Stimulated activated CD8-positive, alpha-beta memory T cell treated with anti-CD3 and anti-CD28 coated beads, Interleukin-12 subunit alpha, Interleukin-12 subunit beta, amount 100 ng/mL, for 24 hours (primary cell): ENCODE data around the gene GNAL.
"Not testable (repeated sequence)": the region's sequence is repeated elsewhere in the genome, so short reads cannot be mapped to it uniquely, and the experiment has no call there.

Experiments
- DNase-seq: peaks from one replicate; pipeline ENCODE4 v3.0.0-alpha.2; 2020; ENCODE audit errors: extremely low read depth

The GNAL gene

GRCh38 chr18:11874676-11875075 is 185.6 kb downstream of the GNAL start:
- DNase-seq, result no peak

- no peak for DNase-seq
These were observed 188.6 kb downstream of the GNAL start for GRCh38 chr18:11877497-11878135.

- no peak for DNase-seq
These were observed 191.7 kb downstream of the GNAL start for GRCh38 chr18:11880586-11881304.

GRCh38 chr18:11882636-11883035 is 193.6 kb downstream of the GNAL start:
- no peak for DNase-seq

- DNase-seq, result no peak
These were observed 194.1 kb downstream of the GNAL start for GRCh38 chr18:11883153-11883552.

- DNase-seq, result no peak
These were observed 195.4 kb downstream of the GNAL start for GRCh38 chr18:11884396-11885030.

GRCh38 chr18:11885278-11885947 is 196.3 kb downstream of the GNAL start:
- no peak for DNase-seq

GRCh38 chr18:11886577-11887110 is 197.6 kb downstream of the GNAL start:
- DNase-seq, result no peak

- DNase-seq, result no peak
These were observed 198.5 kb downstream of the GNAL start for GRCh38 chr18:11887328-11888128.

- DNase-seq, result no peak
These were observed 199.7 kb downstream of the GNAL start for GRCh38 chr18:11888726-11889125.

GRCh38 chr18:11889284-11889683 is 200.2 kb downstream of the GNAL start:
- no peak for DNase-seq

- DNase-seq, result no peak
These were observed 202.7 kb downstream of the GNAL start for GRCh38 chr18:11891737-11892136.

- not testable (repeated sequence) for DNase-seq
These were observed 203.4 kb downstream of the GNAL start for GRCh38 chr18:11892438-11892837.

- DNase-seq, result no peak
These were observed 208.7 kb downstream of the GNAL start for GRCh38 chr18:11897781-11898180.

- DNase-seq, result no peak
These were observed 210.0 kb downstream of the GNAL start for GRCh38 chr18:11899063-11899462.

- no peak for DNase-seq
These were observed 212.9 kb downstream of the GNAL start for GRCh38 chr18:11901826-11902438.

- DNase-seq, result no peak
These were observed 213.6 kb downstream of the GNAL start for GRCh38 chr18:11902522-11903292.

- no peak for DNase-seq
These were observed 216.5 kb downstream of the GNAL start for GRCh38 chr18:11905613-11906012.

- DNase-seq, result no peak
These were observed 217.1 kb downstream of the GNAL start for GRCh38 chr18:11906176-11906575.
